GM19395 (cell line): ENCODE measurements around the gene RPS28.

Source experiments
- ATAC-seq: cut with Tn5 transposase; IDR thresholded peaks from one replicate; pipeline ENCODE4 v1.9.1; 2021; ENCODE audit warnings: mild to moderate bottlenecking, moderate library complexity; ENCODE audit not compliant: unreplicated experiment

Gene RPS28

GRCh38 chr19:8319807-8320520, 1.3 kb upstream of the RPS28 start:
- no peak for ATAC-seq

- ATAC-seq, result peak; percentile 20
Observed at GRCh38 chr19:8320564-8321066, 681 bp upstream of the RPS28 start.

GRCh38 chr19:8321986-8322637, 816 bp downstream of the RPS28 start:
- no peak for ATAC-seq

- ATAC-seq, result no peak
Observed at GRCh38 chr19:8322638-8322997, 1.3 kb downstream of the RPS28 start.

- no peak for ATAC-seq
Observed at GRCh38 chr19:8323781-8324185, 2.5 kb downstream of the RPS28 start.

GRCh38 chr19:8324186-8325050, 3.1 kb downstream of the RPS28 start:
- ATAC-seq, result no peak

GRCh38 chr19:8325454-8325853, 4.2 kb downstream of the RPS28 start:
- ATAC-seq, result no peak

GRCh38 chr19:8329996-8330395, 8.7 kb downstream of the RPS28 start:
- ATAC-seq, result no peak

GRCh38 chr19:8331263-8331845, 10.1 kb downstream of the RPS28 start:
- ATAC-seq, result no peak

- no peak for ATAC-seq
Observed at GRCh38 chr19:8332976-8333766, 11.9 kb downstream of the RPS28 start.

- ATAC-seq, result no peak
Observed at GRCh38 chr19:8333767-8334457, 12.6 kb downstream of the RPS28 start.

GRCh38 chr19:8334458-8335342, 13.4 kb downstream of the RPS28 start:
- no peak for ATAC-seq

- ATAC-seq, result no peak
Observed at GRCh38 chr19:8335343-8336071, 14.2 kb downstream of the RPS28 start.

- no peak for ATAC-seq
Observed at GRCh38 chr19:8336072-8336569, 14.8 kb downstream of the RPS28 start.

- ATAC-seq, result no peak
Observed at GRCh38 chr19:8336660-8337059, 15.4 kb downstream of the RPS28 start.

- no peak for ATAC-seq
Observed at GRCh38 chr19:8337728-8338127, 16.4 kb downstream of the RPS28 start.

- ATAC-seq, result no peak
Observed at GRCh38 chr19:8338835-8339234, 17.5 kb downstream of the RPS28 start.
